Measurements from ENCODE around the gene MEGF6.

- TF ChIP-seq POLR2A (IDR thresholded peaks at IDR 0.05), result no peak
- no peak for TF ChIP-seq CTCF (IDR thresholded peaks at IDR 0.05)
- TF ChIP-seq EP300 (IDR thresholded peaks at IDR 0.05; ENCODE audit: low read depth), result no peak
- no peak for TF ChIP-seq POLR2AphosphoS5 (IDR thresholded peaks at IDR 0.05)
Observed at GRCh38 chr1:3441880-3442279, 169.4 kb downstream of the MEGF6 start.
